Stomach smooth muscle (tissue), 2 donors: Measurements from ENCODE around the gene BZW2.

Experiments
- H3K27ac ChIP-seq: one replicate; pipeline ENCODE4 v1.7.0; 2013; ENCODE audit warnings: mild to moderate bottlenecking, low read length, inconsistent platforms
- H3K27me3 ChIP-seq, 2 donors: one replicate each; pipeline ENCODE4 v1.7.0; 2013; ENCODE audit warnings: low read length in 2 of 2; ENCODE audit not compliant: insufficient read depth in 2 of 2, control insufficient read depth in 1 of 2
- H3K36me3 ChIP-seq, 2 donors: one replicate each; pipeline ENCODE4 v1.7.0; 2013; ENCODE audit warnings: low read length in 2 of 2; ENCODE audit not compliant: control insufficient read depth in 2 of 2, insufficient read depth in 2 of 2
- H3K4me1 ChIP-seq: one replicate; pipeline ENCODE4 v1.7.0; 2013; ENCODE audit warnings: low read length; ENCODE audit not compliant: control insufficient read depth, insufficient read depth
- H3K4me3 ChIP-seq, 2 donors: one replicate each; pipeline ENCODE4 v1.7.0; 2013; ENCODE audit warnings: low read length in 2 of 2
- H3K9ac ChIP-seq, 2 donors: one replicate each; pipeline ENCODE4 v1.7.0; 2013; ENCODE audit warnings: low read length in 2 of 2, mild to moderate bottlenecking in 1 of 2
- H3K9me3 ChIP-seq, 2 donors: one replicate each; pipeline ENCODE4 v1.7.0; 2013; ENCODE audit warnings: low read length in 2 of 2; ENCODE audit not compliant: control insufficient read depth in 2 of 2
- donor health status: healthy.
- donor health status: Pancreatic carcinoma.

Gene BZW2

GRCh38 chr7:16619979-16620408, 26.0 kb upstream of the BZW2 start:
- H3K4me1 ChIP-seq, result no peaks in the 10 kb centered on the region
- H3K9ac ChIP-seq, result no peak overlapping the region
- peaks cover 25 to 33% of the 10 kb centered on the region in 2 donors for H3K36me3 ChIP-seq
- H3K27ac ChIP-seq, result no peak overlapping the region
- no peaks in the 10 kb centered on the region for H3K9me3 ChIP-seq
- H3K4me3 ChIP-seq, result no peak overlapping the region
- no peaks in the 10 kb centered on the region for H3K27me3 ChIP-seq

- no peaks in the 10 kb centered on the region for H3K9me3 ChIP-seq
- H3K4me3 ChIP-seq, result no peak overlapping the region
- no peaks in the 10 kb centered on the region for H3K4me1 ChIP-seq
- peaks cover 13 to 15% of the 10 kb centered on the region in 2 donors for H3K36me3 ChIP-seq
- H3K27ac ChIP-seq, result no peak overlapping the region
- H3K27me3 ChIP-seq, result no peaks in the 10 kb centered on the region
- no peak overlapping the region for H3K9ac ChIP-seq
Measured at GRCh38 chr7:16626388-16626787, 19.6 kb upstream of the BZW2 start.

- no peaks in the 10 kb centered on the region for H3K27me3 ChIP-seq
- peaks cover 12 to 15% of the 10 kb centered on the region in 2 donors for H3K36me3 ChIP-seq
- H3K9me3 ChIP-seq, result no peaks in the 10 kb centered on the region
- H3K27ac ChIP-seq, result no peak overlapping the region
- H3K9ac ChIP-seq, result no peak overlapping the region
- H3K4me1 ChIP-seq, result no peaks in the 10 kb centered on the region
- H3K4me3 ChIP-seq, result no peak overlapping the region
Measured at GRCh38 chr7:16627236-16627635, 18.7 kb upstream of the BZW2 start.

- H3K36me3 ChIP-seq, result no peaks in the 10 kb centered on the region
- H3K4me3 ChIP-seq, result no peak overlapping the region
Measured at GRCh38 chr7:16630654-16631053, 15.3 kb upstream of the BZW2 start.

DNA sequence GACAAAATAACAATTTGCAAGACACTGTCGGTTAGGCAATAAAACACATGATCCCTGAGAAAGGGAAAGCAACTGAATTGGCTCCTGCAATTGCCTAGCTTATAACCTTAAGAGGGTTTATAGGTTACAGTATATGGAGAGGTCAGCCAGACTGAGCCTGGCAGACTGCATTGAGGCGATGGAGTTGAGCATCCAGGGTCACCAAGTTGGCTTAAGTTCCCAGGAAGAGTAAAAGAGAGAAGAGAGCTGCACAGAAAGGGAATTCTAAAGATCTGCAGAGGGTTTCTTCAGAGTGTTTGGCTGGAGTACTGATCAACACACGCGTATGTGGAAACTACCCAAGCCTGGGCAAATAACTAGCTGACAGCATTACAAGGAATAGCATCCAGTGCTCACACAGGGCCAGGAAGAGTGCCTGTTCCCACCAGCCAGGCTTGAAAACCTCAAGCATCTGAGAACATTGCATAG, 11.7 kb upstream of the BZW2 start:
- no peak overlapping the region for H3K9ac ChIP-seq

More at GRCh38 chr7:16630654-16631053, 15.3 kb upstream of the BZW2 start:
- Histone ChIP-seq H3K27me3 (no peaks in the 10 kb centered on the region), H3K27ac (no peak overlapping the region), H3K9ac (no peak overlapping the region), H3K9me3 (no peaks in the 10 kb centered on the region), H3K4me1 (no peaks in the 10 kb centered on the region)

DNA sequence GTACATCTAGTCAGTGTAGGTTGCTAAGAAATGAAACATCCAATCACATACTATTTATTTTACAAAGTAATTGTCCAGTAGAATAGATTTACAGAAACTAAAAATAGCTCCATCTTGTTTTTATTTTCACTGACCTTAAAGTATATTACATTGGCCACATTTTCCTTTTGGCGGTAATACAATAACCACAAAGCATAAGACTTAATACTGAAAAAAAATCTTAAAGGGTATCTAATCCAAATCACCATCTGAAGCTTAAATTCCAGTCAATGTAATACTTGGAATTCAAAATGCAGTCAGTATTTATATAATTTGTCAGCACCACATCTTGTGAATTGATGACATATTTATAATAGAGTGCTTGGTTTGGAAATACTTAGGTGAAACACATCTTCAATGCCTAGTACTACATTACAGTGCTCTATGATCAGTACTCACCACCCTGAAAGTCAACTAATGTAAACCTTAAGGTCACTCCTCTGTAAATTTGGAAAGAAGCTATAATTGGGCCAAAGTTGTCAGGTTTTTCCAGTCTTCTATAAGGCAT, 9.4 kb upstream of the BZW2 start:
- Histone ChIP-seq H3K4me3 (no peak overlapping the region), H3K4me1 (peaks cover 9% of the 10 kb centered on the region), H3K27me3 (no peaks in the 10 kb centered on the region), H3K36me3 (no peaks in the 10 kb centered on the region), H3K9ac (no peak overlapping the region), H3K9me3 (no peaks in the 10 kb centered on the region), H3K27ac (no peak overlapping the region)

More for the DNA sequence above, 11.7 kb upstream of the BZW2 start:
- Histone ChIP-seq H3K4me1 (peaks cover 9% of the 10 kb centered on the region), H3K27me3 (no peaks in the 10 kb centered on the region), H3K27ac (peak overlapping the region; percentile 13), H3K4me3 (peak overlapping the region in 1 of 2 donors; percentile 47), H3K9me3 (no peaks in the 10 kb centered on the region), H3K36me3 (no peaks in the 10 kb centered on the region)

GRCh38 chr7:16637379-16637778, 8.6 kb upstream of the BZW2 start:
- Histone ChIP-seq H3K27ac (no peak overlapping the region), H3K4me3 (no peak overlapping the region), H3K4me1 (peaks cover 9% of the 10 kb centered on the region), H3K9me3 (no peaks in the 10 kb centered on the region), H3K36me3 (no peaks in the 10 kb centered on the region), H3K9ac (no peak overlapping the region), H3K27me3 (no peaks in the 10 kb centered on the region)

DNA sequence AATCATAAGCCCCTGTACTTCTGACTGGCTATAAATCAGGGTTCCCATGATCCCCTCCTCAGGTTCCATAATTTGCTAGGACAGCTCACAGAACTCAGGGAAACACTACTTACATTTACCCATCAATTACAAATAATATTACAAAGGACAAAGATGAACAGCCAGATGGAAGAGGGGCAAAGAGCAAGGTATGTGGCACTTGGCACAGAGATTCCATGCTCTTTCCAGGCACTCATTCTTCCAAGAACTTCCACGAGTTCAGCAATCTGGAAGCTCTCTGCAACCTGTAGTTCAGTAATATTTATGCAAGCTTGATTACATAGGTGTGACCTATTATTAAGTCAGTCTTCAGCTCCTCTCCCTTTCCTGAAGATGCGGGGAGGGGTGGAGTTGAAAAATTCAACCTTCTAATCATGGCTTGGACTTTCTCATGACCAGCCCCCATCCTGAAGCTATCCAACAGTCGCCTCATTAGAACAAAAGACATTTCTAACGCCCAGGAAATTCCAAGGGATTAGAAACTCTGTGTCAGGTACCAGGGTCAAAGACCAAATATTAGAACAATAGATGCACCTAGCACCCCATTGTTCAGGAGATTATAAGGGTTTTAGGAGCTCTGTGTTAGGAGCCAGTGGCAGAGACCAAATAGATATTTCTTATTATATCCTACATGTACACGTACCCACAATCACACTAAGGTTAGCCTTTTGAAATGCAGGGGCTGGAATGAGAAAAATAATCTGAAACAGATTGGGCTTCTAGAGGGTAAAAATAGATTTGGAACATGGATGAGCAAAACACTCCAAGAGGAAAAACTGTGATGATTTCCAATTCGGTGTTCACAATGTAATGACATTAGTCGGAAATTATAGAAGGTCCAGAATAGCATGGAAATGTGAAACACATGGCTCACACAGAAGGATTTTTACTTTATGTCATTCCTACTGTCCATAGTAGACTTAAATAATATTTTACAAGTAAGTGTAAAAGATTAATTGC, 7.4 kb upstream of the BZW2 start:
- no peak overlapping the region for H3K27ac ChIP-seq

DNA sequence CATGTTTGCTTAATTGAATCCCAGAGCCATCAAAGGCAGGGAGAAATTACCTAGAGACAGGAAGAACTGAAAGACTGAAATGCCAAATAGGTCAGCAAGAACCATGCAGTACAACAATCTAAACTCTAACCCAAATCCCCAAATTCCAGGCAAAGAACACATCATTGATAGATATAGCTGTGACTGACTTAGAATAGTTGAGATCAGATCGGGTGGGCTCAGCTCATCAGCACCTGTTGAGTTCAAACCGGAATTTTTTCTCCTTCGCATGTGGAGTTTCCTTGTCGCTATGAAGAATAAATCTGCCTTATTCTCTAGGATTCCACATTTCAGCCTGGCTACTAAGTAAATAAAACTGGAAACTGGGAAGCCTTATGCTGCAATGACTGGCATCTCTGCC, 1.8 kb upstream of the BZW2 start:
- H3K4me3 ChIP-seq, result peak overlapping the region; percentile 89 to 95
- H3K9me3 ChIP-seq, result no peaks in the 10 kb centered on the region
- H3K4me1 ChIP-seq, result peaks cover 5% of the 10 kb centered on the region
- peak overlapping the region; percentile 90 for H3K27ac ChIP-seq
- H3K9ac ChIP-seq, result peak overlapping the region; percentile 79 to 88
- no peaks in the 10 kb centered on the region for H3K27me3 ChIP-seq
- no peaks in the 10 kb centered on the region for H3K36me3 ChIP-seq

More for the DNA sequence above, 7.4 kb upstream of the BZW2 start:
- peaks cover 9% of the 10 kb centered on the region for H3K4me1 ChIP-seq
- no peaks in the 10 kb centered on the region for H3K9me3 ChIP-seq
- no peaks in the 10 kb centered on the region for H3K36me3 ChIP-seq
- H3K4me3 ChIP-seq, result peak overlapping the region in 1 of 2 donors; percentile 16
- no peak overlapping the region for H3K9ac ChIP-seq
- no peaks in the 10 kb centered on the region for H3K27me3 ChIP-seq

GRCh38 chr7:16644636-16645592, 1.1 kb upstream of the BZW2 start:
- Histone ChIP-seq H3K4me1 (peaks cover 5% of the 10 kb centered on the region), H3K4me3 (peak overlapping the region; percentile 89 to 95), H3K9ac (peak overlapping the region; percentile 79 to 88)

More at GRCh38 chr7:16644636-16645592, 1.1 kb upstream of the BZW2 start:
- Histone ChIP-seq H3K27ac (peak overlapping the region; percentile 90), H3K27me3 (no peaks in the 10 kb centered on the region), H3K36me3 (no peaks in the 10 kb centered on the region), H3K9me3 (no peaks in the 10 kb centered on the region)
